Ovary (tissue), 3 donors: ENCODE measurements around the gene NUPR1.

Source experiments
- CTCF ChIP-seq, 3 donors: fragments of 450-650 bp in 2 of 3; fragments of 200-600 bp in 1 of 3; IDR thresholded peaks; one replicate each; pipeline versions ENCODE4 v1.5.1 to v1.8.0; 2016 to 2022; ENCODE audit warnings: antibody characterized with exemption in 3 of 3, mild to moderate bottlenecking in 1 of 3
- POLR2A ChIP-seq: fragments of 450-650 bp; IDR thresholded peaks from one replicate; pipeline ENCODE4 v1.6.1; 2017; ENCODE audit warnings: antibody characterized with exemption, mild to moderate bottlenecking, moderate library complexity
- donor health status: DM: no; HTN: no; CAD: no.

DNA sequence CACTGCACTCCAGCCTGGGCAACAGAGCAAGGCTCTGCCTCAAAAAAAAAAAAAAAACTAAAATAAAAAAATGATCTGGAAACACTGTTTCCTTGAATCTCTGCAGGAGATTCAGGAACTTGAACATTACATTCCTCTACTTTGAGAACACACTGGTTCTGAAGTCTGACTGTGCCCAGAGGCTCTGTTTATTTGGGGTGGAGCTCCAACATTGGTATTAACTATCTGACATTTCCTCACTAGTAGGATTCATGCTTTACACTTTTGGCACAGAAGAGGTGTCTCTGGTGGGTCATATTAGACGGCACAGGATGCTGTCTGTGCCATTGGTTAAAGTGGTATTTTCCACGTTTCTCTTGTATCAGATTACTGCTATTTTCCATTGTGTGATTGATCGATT is 47.7 kb upstream of the NUPR1 start:
- TF ChIP-seq CTCF (IDR thresholded peaks at IDR 0.05) (no peak), POLR2A (no peak)
